ENCODE data around the gene CHRNB2.

DNA sequence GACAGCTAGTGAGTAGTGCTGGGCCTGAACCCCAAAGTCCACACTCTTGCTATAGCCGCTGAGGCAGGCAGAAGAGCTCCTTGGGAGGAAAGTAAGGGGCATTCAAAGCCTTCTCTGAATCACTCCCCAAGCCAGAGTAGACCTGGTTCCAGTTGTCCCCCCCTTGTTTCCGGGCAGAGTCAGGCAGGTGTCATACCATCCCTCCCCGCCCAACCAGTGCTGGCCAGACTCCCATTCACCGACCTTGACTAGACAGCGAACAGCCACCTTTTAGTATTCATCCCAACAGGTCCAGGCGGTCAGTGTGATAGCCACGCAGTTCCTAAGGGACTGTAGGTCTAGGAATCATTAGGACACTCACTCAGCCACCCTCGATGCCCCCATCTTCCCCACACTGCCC lies 11.8 kb downstream of the CHRNB2 start:
- TF ChIP-seq, protein P1, sequence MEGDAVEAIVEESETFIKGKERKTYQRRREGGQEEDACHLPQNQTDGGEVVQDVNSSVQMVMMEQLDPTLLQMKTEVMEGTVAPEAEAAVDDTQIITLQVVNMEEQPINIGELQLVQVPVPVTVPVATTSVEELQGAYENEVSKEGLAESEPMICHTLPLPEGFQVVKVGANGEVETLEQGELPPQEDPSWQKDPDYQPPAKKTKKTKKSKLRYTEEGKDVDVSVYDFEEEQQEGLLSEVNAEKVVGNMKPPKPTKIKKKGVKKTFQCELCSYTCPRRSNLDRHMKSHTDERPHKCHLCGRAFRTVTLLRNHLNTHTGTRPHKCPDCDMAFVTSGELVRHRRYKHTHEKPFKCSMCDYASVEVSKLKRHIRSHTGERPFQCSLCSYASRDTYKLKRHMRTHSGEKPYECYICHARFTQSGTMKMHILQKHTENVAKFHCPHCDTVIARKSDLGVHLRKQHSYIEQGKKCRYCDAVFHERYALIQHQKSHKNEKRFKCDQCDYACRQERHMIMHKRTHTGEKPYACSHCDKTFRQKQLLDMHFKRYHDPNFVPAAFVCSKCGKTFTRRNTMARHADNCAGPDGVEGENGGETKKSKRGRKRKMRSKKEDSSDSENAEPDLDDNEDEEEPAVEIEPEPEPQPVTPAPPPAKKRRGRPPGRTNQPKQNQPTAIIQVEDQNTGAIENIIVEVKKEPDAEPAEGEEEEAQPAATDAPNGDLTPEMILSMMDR (IDR thresholded peaks at IDR 0.05; ENCODE audit: low read depth, low read length) = no peak
- TF ChIP-seq EZH2phosphoT487 (IDR thresholded peaks at IDR 0.05; ENCODE audit: low read depth) = no peak

All from OCI-LY3 (cell line).